Aorta (tissue), 5 donors: Measurements from ENCODE around the gene PRR33. TPM values are rescaled to one million over a fixed set of nuclear protein-coding genes. Genes with fewer than 3 reads are reported as not detected.
A peak's percentile ranks its signal among the peaks of the same experiment; 100 is the strongest.

Experiments used
- ATAC-seq: fragments of 200-7000 bp; cut with Tn5 transposase; one replicate; pipeline ENCODE4 v1.9.1; 2022; ENCODE audit warnings: moderate library complexity; ENCODE audit not compliant: low FRiP score
- DNase-seq, 2 donors: peaks; one replicate each; pipeline ENCODE4 v3.0.0-alpha.2; 2020
- H3K27ac ChIP-seq, 2 donors: one replicate each; pipeline ENCODE4 v1.5.1; 2013; ENCODE audit warnings: low read length in 2 of 2, mild to moderate bottlenecking in 2 of 2, moderate library complexity in 2 of 2, control low read depth in 1 of 2, inconsistent platforms in 1 of 2, low read depth in 1 of 2
- H3K27me3 ChIP-seq, 2 donors: one replicate each; pipeline ENCODE4 v1.6.1; 2013; ENCODE audit warnings: control low read depth in 1 of 2, low read length in 1 of 2, mild to moderate bottlenecking in 1 of 2, moderate library complexity in 1 of 2; ENCODE audit not compliant: insufficient read depth in 2 of 2, control insufficient read depth in 1 of 2
- H3K36me3 ChIP-seq, 2 donors: one replicate each; pipeline ENCODE4 v1.6.1; 2013; ENCODE audit warnings: control low read depth in 1 of 2, low read length in 1 of 2, mild to moderate bottlenecking in 1 of 2; ENCODE audit not compliant: insufficient read depth in 2 of 2, control insufficient read depth in 1 of 2
- H3K4me1 ChIP-seq, 2 donors: one replicate each; pipeline ENCODE4 v1.6.1; 2013; ENCODE audit warnings: low read length in 2 of 2, control low read depth in 1 of 2, mild to moderate bottlenecking in 1 of 2, moderate library complexity in 1 of 2; ENCODE audit not compliant: insufficient read depth in 2 of 2, control insufficient read depth in 1 of 2
- H3K4me3 ChIP-seq, 2 donors: one replicate each; pipeline ENCODE4 v1.5.1; 2013; ENCODE audit warnings: low read length in 2 of 2, control low read depth in 1 of 2, mild to moderate bottlenecking in 1 of 2
- H3K9me3 ChIP-seq: one replicate; pipeline ENCODE4 v1.6.1; 2013; ENCODE audit warnings: mild to moderate bottlenecking, low read length; ENCODE audit not compliant: control insufficient read depth
- WGBS, 2 donors: extraction: QIAGEN DNeasy Blood & Tissue Kit; methylation state at CpG; one replicate each; pipeline ENCODE4 v1.1.7; 2013; 5-methylcytosine and 5-hydroxymethylcytosine counted together
- intact Hi-C, 2 donors: fragments of 100-400 bp; cut with DNase I; formaldehyde crosslinking; loops; one replicate each; pipeline versions ENCODE4 v1.14.2 to v1.15.0; 2022
- polyA plus RNA-seq, 2 donors: library from polyadenylated mRNA; stranded (reverse); fragments of 200-250 nt; gene quantifications; one replicate each; pipeline ENCODE4 v1.2.3, GENCODE V29; 2013
- total RNA-seq, 2 donors: library from RNA; stranded (reverse); fragmentation: NEBNext Ultra II Directional; extraction: Animal tissue kit (Norgen Biotek cat#: 25700); gene quantifications; one replicate each; pipeline ENCODE4 v1.2.1, GENCODE V29; 2021
- donor health status: healthy with polysubstance abuse.
- donor health status: Bipolar disorder and iron deficiency.
- donor health status: DM: no; HTN: no; CAD: no.
- donor health status: DM: no; HTN: no; CAD: no.
- donor health status: DM: yes; HTN: yes; CAD: no.

PRR33 gene
- total and polyA plus RNA-seq, 4 donors: not detected

GRCh38 chr11:1935156-1936071, 43.7 kb upstream of the PRR33 start:
- H3K27ac ChIP-seq: no peak overlapping the region
- H3K36me3 ChIP-seq: no peaks in the 10 kb centered on the region
- intact Hi-C loops: no loop called here
- WGBS, 2 donors: 90 to 91% methylated on average over 27 to 33 of the region's 33 CpGs
- H3K27me3 ChIP-seq: no peaks in the 10 kb centered on the region
- H3K4me3 ChIP-seq: no peak overlapping the region
- DNase-seq (peak; percentile 46 to 62), ATAC-seq (no peak)
- H3K9me3 ChIP-seq: no peaks in the 10 kb centered on the region
- H3K4me1 ChIP-seq: no peaks in the 10 kb centered on the region

GRCh38 chr11:1934335-1935155, 42.9 kb upstream of the PRR33 start:
- H3K4me3 ChIP-seq: no peak overlapping the region
- H3K27me3 ChIP-seq: no peaks in the 10 kb centered on the region
- H3K9me3 ChIP-seq: no peaks in the 10 kb centered on the region
- H3K36me3 ChIP-seq: no peaks in the 10 kb centered on the region
- intact Hi-C loops: no loop called here
- DNase-seq (peak; percentile 28 to 59), ATAC-seq (no peak)
- H3K27ac ChIP-seq: no peak overlapping the region
- no peaks in the 10 kb centered on the region for H3K4me1 ChIP-seq
- WGBS, 2 donors: 80 to 83% methylated on average over 24 of the region's 24 CpGs

DNA sequence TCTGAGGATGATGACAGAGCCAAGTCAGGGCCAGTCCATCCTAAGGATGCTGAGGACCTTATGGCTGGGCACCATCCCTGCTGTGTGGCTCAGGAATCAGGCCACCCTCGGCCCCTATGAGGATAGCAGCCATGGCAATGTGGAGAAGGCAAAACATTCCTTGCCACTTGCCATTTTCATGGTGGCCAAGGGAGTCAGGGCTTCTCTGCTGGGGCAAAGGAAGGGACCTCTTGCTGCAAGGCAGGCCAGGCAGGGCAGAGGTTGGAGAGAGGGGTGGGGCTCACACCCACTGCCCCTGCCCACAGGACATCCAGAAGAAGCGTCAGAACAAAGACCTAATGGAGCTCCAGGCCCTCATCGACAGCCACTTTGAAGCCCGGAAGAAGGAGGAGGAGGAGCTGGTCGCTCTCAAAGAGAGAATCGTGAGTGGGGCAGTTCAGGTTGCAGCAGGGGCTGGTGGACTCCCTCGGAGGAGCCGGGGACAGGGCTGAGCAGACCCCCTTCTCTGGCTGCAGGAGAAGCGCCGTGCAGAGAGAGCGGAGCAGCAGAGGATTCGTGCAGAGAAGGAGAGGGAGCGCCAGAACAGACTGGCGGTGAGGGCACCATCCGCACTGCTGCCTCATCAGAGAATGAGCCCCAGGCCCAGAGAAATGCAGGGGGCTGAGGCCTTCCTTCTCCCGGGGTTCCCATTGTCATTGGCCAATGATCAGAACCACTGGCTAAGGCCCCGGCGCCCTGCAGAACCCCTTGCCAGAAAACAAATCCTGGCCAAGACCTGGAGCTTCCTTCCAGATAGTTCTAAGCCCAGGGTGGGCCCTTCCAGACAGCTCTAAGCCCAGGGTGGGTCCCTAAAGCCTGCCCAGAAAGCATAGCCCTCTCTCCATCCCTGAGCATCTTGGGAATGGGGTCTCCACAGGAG, 42.0 kb upstream of the PRR33 start:
- no peaks in the 10 kb centered on the region for H3K9me3 ChIP-seq
- no peaks in the 10 kb centered on the region for H3K36me3 ChIP-seq
- no peak overlapping the region for H3K27ac ChIP-seq
- 88% methylated on average over 18 of the region's 18 CpGs for WGBS, 2 donors
- ATAC-seq: no peak
- H3K27me3 ChIP-seq: no peaks in the 10 kb centered on the region
- H3K4me1 ChIP-seq: no peaks in the 10 kb centered on the region
- H3K4me3 ChIP-seq: no peak overlapping the region
- intact Hi-C loops: no loop called here
- peak; percentile 33 to 53 for DNase-seq

DNA sequence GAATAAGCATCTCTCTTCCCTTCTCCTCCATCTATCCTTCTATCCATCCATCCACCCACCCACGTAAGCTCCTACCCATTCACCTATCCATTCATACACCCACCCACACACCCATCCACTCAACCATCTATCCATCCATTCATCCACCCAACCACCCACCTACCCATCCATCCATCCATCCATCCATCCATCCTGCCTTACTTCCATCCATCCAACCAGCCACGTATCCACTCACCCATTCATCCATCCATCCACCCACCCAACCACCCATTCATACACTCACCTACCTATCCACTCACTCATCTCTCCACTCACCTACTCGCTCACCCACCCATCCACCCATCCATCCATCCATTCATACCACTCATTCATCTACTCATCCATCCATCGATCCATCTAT, 41.0 kb upstream of the PRR33 start:
- no peaks in the 10 kb centered on the region for H3K9me3 ChIP-seq
- H3K27me3 ChIP-seq: no peaks in the 10 kb centered on the region
- H3K36me3 ChIP-seq: no peaks in the 10 kb centered on the region
- H3K4me1 ChIP-seq: no peaks in the 10 kb centered on the region
- ATAC-seq: no peak
- DNase-seq: no peak
- WGBS, 2 donors: 99% methylated on average over 4 of the region's 4 CpGs
- H3K4me3 ChIP-seq: no peak overlapping the region
- no peak overlapping the region for H3K27ac ChIP-seq
- intact Hi-C loops: no loop called here

DNA sequence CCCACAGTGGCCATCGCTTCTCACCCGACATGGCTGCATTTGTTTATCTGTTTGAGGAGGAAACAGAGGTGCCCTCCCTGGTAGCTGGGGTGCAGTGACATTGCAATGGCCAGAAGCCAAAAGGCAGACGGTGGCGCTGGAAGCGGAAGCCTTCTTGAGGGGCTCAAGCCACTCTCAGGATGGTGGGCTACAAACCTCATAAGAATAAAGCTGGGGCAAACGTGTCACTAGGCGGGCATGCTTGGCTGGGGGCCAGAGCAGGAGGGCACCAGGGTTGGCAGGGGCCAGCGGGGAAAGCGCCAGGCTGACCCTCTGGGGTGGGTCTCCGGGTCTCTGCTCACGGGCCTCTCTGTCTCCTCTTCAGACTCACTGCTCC, 40.4 kb upstream of the PRR33 start:
- DNase-seq (peak; percentile 40 to 69), ATAC-seq (no peak)
- Histone ChIP-seq H3K27ac (no peak overlapping the region), H3K4me1 (no peaks in the 10 kb centered on the region), H3K36me3 (no peaks in the 10 kb centered on the region), H3K4me3 (no peak overlapping the region), H3K9me3 (no peaks in the 10 kb centered on the region), H3K27me3 (no peaks in the 10 kb centered on the region)
- 88 to 93% methylated on average over 11 of the region's 11 CpGs for WGBS, 2 donors
- intact Hi-C loops: no loop called here

DNA sequence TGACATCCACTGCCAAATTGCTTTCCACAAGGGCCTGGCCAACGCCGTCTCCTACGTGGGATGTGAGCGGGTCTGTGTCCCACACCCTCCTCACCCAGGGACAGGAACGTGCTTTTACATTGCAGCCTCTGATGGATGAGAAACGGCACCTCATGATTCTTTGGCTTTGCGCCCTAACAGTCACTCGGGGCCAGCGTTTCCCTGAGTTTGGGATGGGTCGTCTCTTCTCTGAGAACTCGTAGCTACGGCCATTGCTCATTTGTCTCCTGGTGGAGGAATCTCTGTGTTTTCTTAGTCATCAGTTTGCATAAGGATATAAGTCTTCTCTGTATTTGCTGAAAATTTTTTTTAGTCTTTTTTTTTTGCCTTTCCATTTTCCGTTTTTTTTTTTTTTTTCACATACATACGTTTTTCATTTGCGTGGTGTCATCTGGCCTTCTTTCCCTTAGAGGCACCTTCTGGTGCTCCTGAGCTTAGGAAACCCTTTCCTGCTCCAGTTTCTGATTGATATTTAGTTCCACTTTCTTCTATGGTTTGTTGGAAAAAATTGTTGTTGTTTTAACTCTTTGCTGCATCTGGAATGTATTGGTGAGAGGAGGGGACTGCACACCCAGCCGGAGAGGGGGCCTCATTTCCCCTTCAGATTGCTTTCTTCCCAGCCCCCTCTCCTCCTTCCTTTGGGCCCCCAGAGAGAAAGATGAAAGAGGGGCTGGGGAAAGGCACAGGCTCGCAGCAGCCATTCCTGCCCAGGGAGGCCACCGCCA, 39.8 kb upstream of the PRR33 start:
- no peaks in the 10 kb centered on the region for H3K36me3 ChIP-seq
- peak; percentile 70 to 76 for DNase-seq
- no peaks in the 10 kb centered on the region for H3K9me3 ChIP-seq
- no peaks in the 10 kb centered on the region for H3K4me1 ChIP-seq
- 29 to 31% methylated on average over 18 of the region's 18 CpGs for WGBS, 2 donors
- no peak overlapping the region for H3K4me3 ChIP-seq
- intact Hi-C loops: no loop called here
- H3K27ac ChIP-seq: no peak overlapping the region
- peak; percentile 20 for ATAC-seq
- no peaks in the 10 kb centered on the region for H3K27me3 ChIP-seq

- intact Hi-C loops: no loop called here
- H3K9me3 ChIP-seq: no peaks in the 10 kb centered on the region
- peak in 1 of 2 donors; percentile 21 for DNase-seq
- H3K4me3 ChIP-seq: no peak overlapping the region
- no peaks in the 10 kb centered on the region for H3K36me3 ChIP-seq
- no peaks in the 10 kb centered on the region for H3K4me1 ChIP-seq
- no peak for ATAC-seq
- H3K27ac ChIP-seq: no peak overlapping the region
- H3K27me3 ChIP-seq: no peaks in the 10 kb centered on the region
- 94 to 97% methylated on average over 9 of the region's 9 CpGs for WGBS, 2 donors
These were observed 38.8 kb upstream of the PRR33 start for GRCh38 chr11:1930462-1930830.
